ENCODE measurements around the gene FPR1. TPM values are rescaled to one million over a fixed set of nuclear protein-coding genes. Genes with fewer than 3 reads are reported as not detected.

Gene FPR1
- total and polyA plus RNA-seq, 2 of the 4 experiments (the other 2 are of a cell fraction), result not detected

- H2BK20ac ChIP-seq (ENCODE audit: low read depth, low read length), result no peak overlapping the region
- H3K18ac ChIP-seq (ENCODE audit: low read depth, low read length), result no peak overlapping the region
Measured at GRCh38 chr19:51765086-51765485, 13.4 kb upstream of the FPR1 start.

More at GRCh38 chr19:51765086-51765485, 13.4 kb upstream of the FPR1 start:
- H4K5ac ChIP-seq (ENCODE audit: low read depth, low read length), result no peak overlapping the region
- BruUV-seq (replicated peaks), result no TSS peak
- TF ChIP-seq BHLHE40 (IDR thresholded peaks at IDR 0.05; ENCODE audit: low read depth, low read length), result no peak
- TF ChIP-seq RFX5 (IDR thresholded peaks at IDR 0.05; ENCODE audit: low read depth, low read length), result no peak
- TF ChIP-seq CHD1 (IDR thresholded peaks at IDR 0.05; ENCODE audit: low read depth, low read length), result no peak
- no peak for TF ChIP-seq MAZ (IDR thresholded peaks at IDR 0.05; ENCODE audit: borderline replicate concordance, low read depth, low read length)
- TF ChIP-seq CTCF (conservative IDR thresholded peaks at IDR 0.05; ENCODE audit: low read depth, low read length), result no peak
- TF ChIP-seq CEBPB (IDR thresholded peaks at IDR 0.05; ENCODE audit: low read depth, low read length), result no peak
- no peak for TF ChIP-seq SMC3 (IDR thresholded peaks at IDR 0.05; ENCODE audit: low read depth, low read length)
- no peak overlapping the region for H3K23ac ChIP-seq (ENCODE audit: low read depth, low read length)
- 100% methylated on average over 2 of the region's 5 CpGs; no CpG with 5 or more reads in 1 of the 2 experiments for WGBS, 2 experiments (ENCODE audit: extremely low coverage in 2 of 2, insufficient read length in 1 of 2)
- H2AFZ ChIP-seq (replicated peaks; ENCODE audit: low read length, poor library complexity), result no peak overlapping the region
- H3K56ac ChIP-seq (ENCODE audit: extremely low read depth, insufficient read depth, low read length), result no peak overlapping the region
- POLR2A ChIA-PET (ENCODE audit: unreplicated experiment), result no interaction called here
- H3K4me3 ChIP-seq (ENCODE audit: insufficient read depth, low read depth, low read length), result no peak overlapping the region
- no peaks in the 10 kb centered on the region for H3K27me3 ChIP-seq (ENCODE audit: control insufficient read depth, insufficient read depth, low read length)
- no peak overlapping the region for H3K14ac ChIP-seq (replicated peaks; ENCODE audit: low read depth, low read length)
- H4K20me1 ChIP-seq (ENCODE audit: insufficient read depth, low read length), result no peaks in the 10 kb centered on the region
- intact Hi-C loops (cut with micrococcal nuclease) (no loop called here), in situ Hi-C loops (cut with MboI; ENCODE audit: low sequenced_read_pairs) (no loop called here), dilution Hi-C loops (cut with HindIII; ENCODE audit: low sequenced_read_pairs, unreplicated experiment) (no loop called here)
- DNase-seq, result no peak
- no peak overlapping the region for H2AK5ac ChIP-seq (ENCODE audit: low read depth, low read length)
- no peak overlapping the region for H3K9ac ChIP-seq (ENCODE audit: low read depth, low read length)
- no peaks in the 10 kb centered on the region for H3K4me1 ChIP-seq (ENCODE audit: control insufficient read depth, insufficient read depth, low read length)
- no peak overlapping the region for H2BK15ac ChIP-seq (ENCODE audit: low read depth, low read length)
- no peak overlapping the region for H3K4me2 ChIP-seq (ENCODE audit: low read depth, low read length)
- no peaks in the 10 kb centered on the region for H3K9me1 ChIP-seq (ENCODE audit: insufficient read depth, low read length)
- CTCF ChIA-PET, result no interaction called here
- no peaks in the 10 kb centered on the region for H3K9me3 ChIP-seq (ENCODE audit: control insufficient read depth, insufficient read depth, low read length)
- H3K4ac ChIP-seq (ENCODE audit: low read depth, low read length), result no peak overlapping the region
- no peaks in the 10 kb centered on the region for H3K79me1 ChIP-seq (ENCODE audit: low read depth in 1 of 2, low read length in 2 of 2)
- no peak overlapping the region for H4K8ac ChIP-seq (ENCODE audit: low read depth in 2 of 2, low read length in 2 of 2)
- no peak overlapping the region for H2AK9ac ChIP-seq (replicated peaks; ENCODE audit: low read depth, low read length, poor library complexity)
- H4K91ac ChIP-seq (ENCODE audit: insufficient read depth, low read depth, low read length), result no peak overlapping the region
- no peak overlapping the region for H2BK5ac ChIP-seq (ENCODE audit: low read depth, low read length, poor library complexity, severe bottlenecking)
- H3K27ac ChIP-seq (ENCODE audit: insufficient read depth, low read length), result no peak overlapping the region
- no peak overlapping the region for H2BK120ac ChIP-seq (ENCODE audit: low read depth, low read length)
- H3K36me3 ChIP-seq (ENCODE audit: control insufficient read depth, insufficient read depth, low read length), result no peaks in the 10 kb centered on the region
- ATAC-seq (ENCODE audit: low read depth), result no peak
